Esophagus squamous epithelium (tissue), 5 donors: Measurements from ENCODE around the gene KCND1. TPM values are rescaled to one million over a fixed set of nuclear protein-coding genes. Genes with fewer than 3 reads are reported as not detected.

Experiments
- DNase-seq: peaks from one replicate; lab custom pipeline; 2025; lab: John Stamatoyannopoulos, UW
- H3K27ac ChIP-seq, 4 donors: fragments of 200-600 bp; sonication (generic); one replicate each; pipeline ENCODE4 v1.5.1; 2016 to 2019; ENCODE audit warnings: mild to moderate bottlenecking in 1 of 4
- H3K27me3 ChIP-seq, 4 donors: fragments of 200-600 bp; sonication (generic); 1 replicate in 3 of 4; 2 replicates in 1 of 4; pipeline versions ENCODE4 v1.5.1 to v1.6.0; 2017 to 2021; ENCODE audit warnings: antibody characterized with exemption in 1 of 4
- H3K36me3 ChIP-seq, 3 donors: fragments of 200-600 bp; sonication (generic); one replicate each; pipeline ENCODE4 v1.5.1; 2016 to 2019
- H3K4me1 ChIP-seq, 3 donors: fragments of 200-600 bp; sonication (generic); one replicate each; pipeline ENCODE4 v1.5.1; 2017 to 2019
- H3K4me3 ChIP-seq, 4 donors: fragments of 200-600 bp; sonication (generic); 1 replicate in 3 of 4; 2 replicates in 1 of 4; pipeline ENCODE4 v1.5.1; 2016 to 2019; ENCODE audit warnings: mild to moderate bottlenecking in 2 of 4, moderate library complexity in 1 of 4
- H3K9me3 ChIP-seq, 3 donors: fragments of 200-600 bp; sonication (generic); one replicate each; pipeline ENCODE4 v1.5.1; 2016 to 2019
- CTCF ChIP-seq, 6 experiments: fragments of 450-650 bp in 4 of 6; fragments of 200-600 bp in 2 of 6; sonication (generic) in 2 of 6; IDR thresholded peaks; one replicate each; pipeline ENCODE4 v1.5.1; 2016 to 2019; ENCODE audit warnings: antibody characterized with exemption in 6 of 6, mild to moderate bottlenecking in 4 of 6, moderate library complexity in 4 of 6
- POLR2A ChIP-seq, 4 donors: fragments of 450-650 bp; IDR thresholded peaks; one replicate each; pipeline ENCODE4 v1.6.1; 2017; ENCODE audit warnings: antibody characterized with exemption in 4 of 4, mild to moderate bottlenecking in 4 of 4, moderate library complexity in 3 of 4
- WGBS, 2 donors: methylation state at CpG; one replicate each; pipeline ENCODE4 v1.1.5; 2018; 5-methylcytosine and 5-hydroxymethylcytosine counted together
- intact Hi-C: fragments of 100-400 bp; cut with DNase I; formaldehyde crosslinking; loops from one replicate; pipeline ENCODE4 v1.15.0; 2022
- total RNA-seq, 4 donors: library from RNA; depleted of rRNA; stranded (reverse); fragments of >200 nt; gene quantifications; one replicate each; pipeline ENCODE4 v1.1.0, GENCODE V29; 2016
- donor health status: DM: yes; HTN: yes; CAD: no.

KCND1 gene
- total RNA-seq, 4 donors from 2014 or later, result 0.04 to 0.57 (median 0.53) TPM; not detected in 1

GRCh38 chrX:48997865-48998264 is 26.2 kb upstream of the KCND1 start:
- Histone ChIP-seq H3K4me1 (peaks cover 4 to 16% (median 6%) of the 10 kb centered on the region in 3 donors), H3K27ac (no peak overlapping the region), H3K4me3 (no peak overlapping the region), H3K27me3 (no peaks in the 10 kb centered on the region), H3K9me3 (no peaks in the 10 kb centered on the region), H3K36me3 (peaks cover 0 to 61% (median 0%) of the 10 kb centered on the region in 3 donors)
- no peak for DNase-seq
- no peak for TF ChIP-seq POLR2A (IDR thresholded peaks at IDR 0.05)
- no peak for TF ChIP-seq CTCF (IDR thresholded peaks at IDR 0.05)
- intact Hi-C loops, result no loop called here
- WGBS, 2 donors, result 50% methylated on average over 1 of the region's 1 CpG; no CpG with 5 or more reads in 1 of the 2 donors

- no peaks in the 10 kb centered on the region for H3K27me3 ChIP-seq
- 81 to 88% methylated on average over 3 of the region's 3 CpGs for WGBS, 2 donors
- H3K36me3 ChIP-seq, result peaks cover 0 to 65% (median 0%) of the 10 kb centered on the region in 3 donors
- intact Hi-C loops, result no loop called here
- H3K4me3 ChIP-seq, result no peak overlapping the region
- DNase-seq, result no peak
- H3K9me3 ChIP-seq, result no peaks in the 10 kb centered on the region
- no peak for TF ChIP-seq POLR2A (IDR thresholded peaks at IDR 0.05)
- TF ChIP-seq CTCF (IDR thresholded peaks at IDR 0.05), result no peak
- peaks cover 4 to 16% (median 6%) of the 10 kb centered on the region in 3 donors for H3K4me1 ChIP-seq
- H3K27ac ChIP-seq, result no peak overlapping the region
These were observed 25.8 kb upstream of the KCND1 start for GRCh38 chrX:48997455-48997854.

GRCh38 chrX:48996969-48997368 is 25.3 kb upstream of the KCND1 start:
- TF ChIP-seq POLR2A (IDR thresholded peaks at IDR 0.05) (no peak), CTCF (IDR thresholded peaks at IDR 0.05) (no peak)
- no peak for DNase-seq
- Histone ChIP-seq H3K27me3 (no peaks in the 10 kb centered on the region), H3K4me1 (peaks cover 4 to 16% (median 6%) of the 10 kb centered on the region in 3 donors), H3K9me3 (no peaks in the 10 kb centered on the region), H3K36me3 (peaks cover 0 to 70% (median 0%) of the 10 kb centered on the region in 3 donors), H3K27ac (no peak overlapping the region), H3K4me3 (no peak overlapping the region)
- 68% methylated on average over 3 of the region's 6 CpGs; no CpG with 5 or more reads in 1 of the 2 donors for WGBS, 2 donors
- intact Hi-C loops, result no loop called here

GRCh38 chrX:48992341-48992740 is 20.7 kb upstream of the KCND1 start:
- intact Hi-C loops, result no loop called here
- H3K27me3 ChIP-seq, result no peaks in the 10 kb centered on the region
- no peak for DNase-seq
- peaks cover 0 to 96% (median 0%) of the 10 kb centered on the region in 3 donors for H3K36me3 ChIP-seq
- H3K27ac ChIP-seq, result no peak overlapping the region
- no peaks in the 10 kb centered on the region for H3K9me3 ChIP-seq
- no peak overlapping the region for H3K4me3 ChIP-seq
- no peaks in the 10 kb centered on the region for H3K4me1 ChIP-seq
- TF ChIP-seq CTCF (IDR thresholded peaks at IDR 0.05), result no peak
- no peak for TF ChIP-seq POLR2A (IDR thresholded peaks at IDR 0.05)

- Histone ChIP-seq H3K27me3 (no peaks in the 10 kb centered on the region), H3K36me3 (peaks cover 0 to 93% (median 3%) of the 10 kb centered on the region in 3 donors), H3K27ac (no peak overlapping the region), H3K4me1 (no peaks in the 10 kb centered on the region), H3K4me3 (no peak overlapping the region), H3K9me3 (no peaks in the 10 kb centered on the region)
- intact Hi-C loops, result no loop called here
- no peak for TF ChIP-seq CTCF (IDR thresholded peaks at IDR 0.05)
- no peak for TF ChIP-seq POLR2A (IDR thresholded peaks at IDR 0.05)
- no peak for DNase-seq
- 70 to 79% methylated on average over 2 to 3 of the region's 4 CpGs for WGBS, 2 donors
These were observed 17.8 kb upstream of the KCND1 start for GRCh38 chrX:48989483-48989882.
